ENCODE data around the gene SLX4.

The SLX4 gene

DNA sequence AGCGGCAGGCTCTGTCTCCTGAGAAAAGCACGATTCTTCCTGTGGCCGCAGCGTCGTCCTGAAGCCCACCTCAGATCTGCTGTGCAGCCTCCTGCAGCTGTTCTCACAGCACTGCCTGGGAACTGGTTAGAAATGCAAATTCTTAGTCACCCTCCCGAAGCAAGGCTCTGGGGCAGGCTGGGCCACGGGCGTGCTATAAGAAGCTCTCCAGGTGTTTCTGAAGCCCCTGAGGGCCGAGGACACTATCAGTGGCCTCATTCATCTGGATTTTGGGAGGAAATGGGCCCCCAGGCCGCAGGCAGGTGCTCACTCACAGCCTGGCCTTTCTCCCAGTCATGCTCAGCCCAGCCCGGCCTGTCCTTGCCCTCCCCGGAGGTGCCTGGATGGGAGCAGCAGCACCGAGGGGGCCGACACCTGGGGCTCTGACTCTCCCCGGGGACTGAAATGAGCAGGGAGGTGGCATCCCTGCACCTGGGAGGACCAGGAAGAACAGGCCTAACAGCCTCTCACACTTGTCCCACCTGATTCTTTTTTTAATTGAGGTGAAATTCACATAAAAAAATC lies 23.8 kb downstream of the SLX4 start:
- no peak for DNase-seq
- in situ Hi-C loops (cut with MboI; ENCODE audit: low pct_unique_long_range_greater_than_20kb, low sequenced_read_pairs), result no loop called here

- DNase-seq, result no peak
- in situ Hi-C loops (cut with MboI; ENCODE audit: low pct_unique_long_range_greater_than_20kb, low sequenced_read_pairs), result no loop called here
Measured at GRCh38 chr16:3584412-3584811, 27.0 kb downstream of the SLX4 start.

DNA sequence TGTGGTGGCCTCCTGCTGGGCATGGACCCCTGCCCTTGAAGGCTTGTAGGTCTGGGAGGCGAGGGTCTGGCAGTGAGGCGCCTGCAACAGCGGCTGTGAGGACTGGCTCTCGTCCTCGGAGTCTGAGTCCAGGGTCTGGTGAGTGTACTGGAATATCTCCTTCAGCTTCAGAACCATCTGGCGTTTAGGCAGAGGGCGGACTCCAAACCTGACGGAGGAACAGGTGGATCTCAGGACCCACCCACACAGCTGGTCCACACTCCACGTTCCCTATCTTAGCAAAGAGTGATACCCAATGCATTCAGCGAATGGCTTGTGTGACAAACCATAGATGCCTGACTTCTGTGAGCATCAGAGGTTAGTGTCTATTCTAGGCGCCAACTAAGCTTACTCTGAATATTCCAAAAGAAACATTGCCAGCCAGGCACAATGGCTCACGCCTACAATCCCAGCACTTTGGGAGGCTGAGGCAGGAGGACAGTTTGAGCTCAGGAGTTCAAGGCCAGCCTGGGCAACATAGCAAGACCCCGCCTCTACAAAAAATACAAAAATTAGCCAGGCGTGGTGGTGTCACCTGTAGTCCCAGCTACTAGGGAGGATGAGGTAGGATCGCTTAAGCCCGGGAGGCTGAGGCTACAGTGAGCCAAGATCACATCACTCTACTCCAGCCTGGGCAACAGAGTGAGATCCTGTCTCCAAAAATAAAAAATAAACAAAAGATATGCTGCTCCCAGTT lies 27.9 kb downstream of the SLX4 start:
- in situ Hi-C loops (cut with MboI; ENCODE audit: low pct_unique_long_range_greater_than_20kb, low sequenced_read_pairs), result no loop called here
- DNase-seq, result no peak

- in situ Hi-C loops (cut with MboI; ENCODE audit: low pct_unique_long_range_greater_than_20kb, low sequenced_read_pairs), result no loop called here
- no peak for DNase-seq
Measured at GRCh38 chr16:3582276-3583165, 28.9 kb downstream of the SLX4 start.

DNA sequence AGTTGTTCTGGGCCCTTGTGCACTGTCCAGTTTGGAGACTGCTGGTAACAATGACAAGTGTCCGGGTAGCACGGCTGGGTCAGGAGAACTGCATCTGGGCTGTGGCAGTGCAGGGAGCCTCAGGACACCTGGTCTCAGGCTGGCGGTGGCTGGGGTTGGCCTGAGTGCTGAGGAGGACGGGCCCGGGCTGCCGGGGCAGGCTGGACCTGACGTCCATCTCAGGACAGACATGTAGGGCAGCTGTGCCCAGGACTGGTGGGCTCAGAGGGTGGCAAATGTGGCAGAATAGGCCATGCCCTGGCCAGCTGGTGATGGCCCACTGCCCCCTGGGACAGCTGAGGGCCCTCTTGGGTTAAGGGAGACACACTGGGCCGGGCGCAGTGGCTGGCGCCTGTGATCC lies 30.0 kb downstream of the SLX4 start:
- in situ Hi-C loops (cut with MboI; ENCODE audit: low pct_unique_long_range_greater_than_20kb, low sequenced_read_pairs), result no loop called here
- no peak for DNase-seq

DNA sequence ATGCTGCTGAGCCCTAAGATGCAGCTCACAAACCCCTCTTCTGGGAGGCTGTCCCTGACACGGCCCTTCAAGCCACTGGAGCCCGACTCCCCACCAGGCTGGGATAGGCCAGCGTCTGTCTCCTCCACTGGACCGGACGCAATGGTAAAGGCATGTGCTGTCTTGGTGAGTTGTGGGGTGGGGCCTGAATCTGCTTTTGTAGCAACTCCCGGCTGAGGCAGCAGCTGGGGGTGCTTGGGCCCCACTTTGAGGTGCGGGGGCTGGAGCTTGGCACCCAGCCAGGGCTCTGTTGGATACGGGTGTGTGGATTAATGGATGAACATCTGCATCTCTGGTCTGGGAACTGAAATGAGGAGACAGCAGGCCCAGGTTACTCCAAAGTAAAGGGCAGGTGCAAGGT lies 30.7 kb downstream of the SLX4 start:
- no peak for DNase-seq

GRCh38 chr16:3580251-3580651 lies 31.2 kb downstream of the SLX4 start:
- in situ Hi-C loops (cut with MboI; ENCODE audit: low pct_unique_long_range_greater_than_20kb, low sequenced_read_pairs), result no loop called here
- DNase-seq, result peak; percentile 90

More for the DNA sequence above, 30.7 kb downstream of the SLX4 start:
- in situ Hi-C loops (cut with MboI; ENCODE audit: low pct_unique_long_range_greater_than_20kb, low sequenced_read_pairs), result no loop called here

DNA sequence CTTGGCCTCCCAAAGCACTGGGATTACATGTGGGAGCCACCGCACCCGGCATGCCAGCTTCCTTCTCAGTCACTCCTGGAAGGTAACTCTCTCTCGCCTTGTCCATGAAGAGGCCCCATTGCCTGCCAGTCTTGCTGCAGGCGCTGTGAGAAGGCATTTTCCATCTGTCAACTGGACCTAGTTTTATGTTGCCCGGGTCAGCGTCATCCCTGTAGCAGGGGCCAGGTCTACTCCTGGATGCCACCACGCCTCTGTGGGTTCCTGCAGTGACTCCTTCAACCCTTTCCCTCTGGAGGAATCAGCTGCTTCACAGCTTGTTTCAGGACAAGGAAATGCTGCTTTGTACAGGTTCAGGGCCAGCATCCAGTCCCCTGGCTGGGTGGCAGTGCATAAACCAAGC lies 31.6 kb downstream of the SLX4 start:
- no peak for DNase-seq
- in situ Hi-C loops (cut with MboI; ENCODE audit: low pct_unique_long_range_greater_than_20kb, low sequenced_read_pairs), result no loop called here

DNA sequence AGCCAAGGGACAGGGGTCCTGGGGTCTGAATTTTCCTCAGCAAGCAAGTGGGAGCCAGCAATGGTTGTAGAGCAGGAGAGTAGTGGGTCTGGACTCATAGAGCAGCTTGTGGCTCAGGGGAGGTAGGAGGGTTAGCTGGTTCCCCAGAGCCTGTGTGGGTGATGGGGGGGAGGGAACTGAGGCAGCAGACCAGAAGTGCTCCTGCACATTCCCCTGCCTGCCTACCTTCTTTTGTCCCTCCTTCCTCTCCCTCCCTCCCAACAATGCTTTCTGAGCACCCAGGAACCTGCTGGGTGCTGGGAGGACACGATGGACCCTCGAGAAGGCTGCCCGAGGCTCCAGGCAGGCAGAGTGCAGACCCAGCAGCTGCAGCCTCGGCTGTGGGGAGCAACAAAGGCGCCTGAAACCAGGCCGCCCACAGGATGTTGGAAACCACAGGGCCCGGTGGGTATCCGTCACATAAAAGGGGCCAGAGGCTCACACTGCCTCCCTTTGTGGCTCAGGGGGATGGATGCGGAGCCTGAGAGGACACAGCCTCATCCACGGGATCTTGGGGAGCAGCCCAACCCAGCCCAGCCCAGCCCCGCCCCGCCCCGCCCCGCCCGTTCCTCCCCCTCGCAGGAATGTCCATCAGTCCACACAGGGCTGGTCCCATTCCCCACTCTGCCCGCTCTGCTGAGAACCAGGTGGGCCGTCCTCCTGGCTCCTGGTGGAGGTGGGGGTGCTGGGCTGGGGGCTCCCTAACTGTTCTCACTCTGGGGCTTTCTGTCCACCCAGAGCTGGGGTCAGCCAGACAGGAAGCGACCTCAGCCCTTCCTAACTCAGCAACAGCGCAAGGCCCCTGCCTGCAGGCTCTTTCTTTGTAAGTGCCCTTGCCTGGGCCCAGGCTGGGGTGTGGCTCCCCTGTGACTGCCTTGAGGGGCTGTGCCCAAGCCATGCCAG lies 32.5 kb downstream of the SLX4 start:
- DNase-seq, result peak; percentile 77
- in situ Hi-C loops (cut with MboI; ENCODE audit: low pct_unique_long_range_greater_than_20kb, low sequenced_read_pairs), result no loop called here

- in situ Hi-C loops (cut with MboI; ENCODE audit: low pct_unique_long_range_greater_than_20kb, low sequenced_read_pairs), result no loop called here
- DNase-seq, result no peak
Measured at GRCh38 chr16:3578121-3578520, 33.3 kb downstream of the SLX4 start.

DNA sequence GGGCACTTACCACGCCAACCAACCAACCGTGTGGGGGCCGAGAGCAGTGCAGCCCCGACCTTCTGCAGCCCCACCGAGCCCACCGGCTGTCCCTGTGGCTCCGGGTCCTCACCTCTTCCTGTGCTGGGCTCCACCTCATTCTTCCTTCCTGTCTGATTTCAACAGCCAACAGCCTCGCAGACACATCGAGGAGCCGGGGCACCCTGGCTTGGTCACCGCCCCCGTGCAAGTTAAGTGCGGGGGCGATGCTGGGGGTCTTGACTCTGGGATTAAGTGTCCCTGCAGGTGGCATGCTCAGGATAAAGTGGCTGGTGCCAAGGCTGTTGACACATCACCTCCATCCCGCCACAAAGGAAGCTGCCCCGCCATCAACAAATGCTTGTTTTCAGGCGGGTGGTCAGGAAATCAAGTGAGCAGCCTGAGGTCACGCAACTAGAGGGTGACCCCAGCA lies 34.1 kb downstream of the SLX4 start, which contains the start of gene NLRC3:
TSS of gene NLRC3 (minus strand) at position 102 of the 451 bp plus-strand sequence. CDS start 12,367 bp downstream, outside the sequence.
- DNase-seq, result peak; percentile 74
- in situ Hi-C loops (cut with MboI; ENCODE audit: low pct_unique_long_range_greater_than_20kb, low sequenced_read_pairs), result no loop called here

DNA sequence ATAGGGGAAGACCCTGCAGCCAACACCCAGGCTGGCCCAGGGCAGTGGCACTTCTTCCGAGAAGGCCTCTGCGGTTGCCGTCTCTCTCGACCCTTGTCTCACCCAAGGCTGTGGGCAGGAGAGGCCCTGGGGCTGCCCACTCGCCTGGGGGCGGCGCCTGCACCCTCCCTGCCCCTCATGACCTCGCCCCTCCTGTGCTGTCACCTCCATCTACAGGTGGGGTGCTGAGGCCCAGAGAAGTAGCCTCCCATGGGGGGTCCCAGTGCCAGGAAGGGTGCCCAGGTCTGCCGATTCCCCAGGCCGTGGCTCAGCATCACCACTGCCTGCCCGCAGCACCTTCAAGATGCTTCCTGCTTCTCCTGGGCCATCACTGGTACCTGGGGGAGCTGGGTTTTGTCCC lies 35.2 kb downstream of the SLX4 start:
- in situ Hi-C loops (cut with MboI; ENCODE audit: low pct_unique_long_range_greater_than_20kb, low sequenced_read_pairs), result no loop called here
- DNase-seq, result no peak

GRCh38 chr16:3575491-3575890 lies 35.9 kb downstream of the SLX4 start:
- in situ Hi-C loops (cut with MboI; ENCODE audit: low pct_unique_long_range_greater_than_20kb, low sequenced_read_pairs), result no loop called here
- DNase-seq, result no peak

DNA sequence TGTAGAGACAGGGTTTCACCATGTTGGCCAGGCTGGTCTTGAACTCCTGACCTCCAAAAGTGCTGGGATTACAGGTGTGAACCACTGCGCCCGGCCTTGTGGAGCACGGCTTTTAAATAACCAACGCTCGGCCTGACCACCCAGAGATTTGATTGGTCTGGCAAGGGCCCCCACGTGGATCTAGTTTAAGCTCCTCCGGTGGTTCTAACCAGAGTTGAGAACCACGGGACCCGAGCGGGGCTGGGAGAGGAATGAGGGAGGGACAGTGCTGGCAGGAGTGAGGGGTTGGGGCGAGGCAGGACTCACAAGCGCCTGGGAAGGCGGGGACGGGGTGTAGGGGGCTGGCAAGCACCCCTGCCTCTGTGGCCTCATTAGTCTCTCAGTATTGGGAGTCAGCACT lies 37.2 kb downstream of the SLX4 start:
- in situ Hi-C loops (cut with MboI; ENCODE audit: low pct_unique_long_range_greater_than_20kb, low sequenced_read_pairs), result no loop called here
- no peak for DNase-seq

DNA sequence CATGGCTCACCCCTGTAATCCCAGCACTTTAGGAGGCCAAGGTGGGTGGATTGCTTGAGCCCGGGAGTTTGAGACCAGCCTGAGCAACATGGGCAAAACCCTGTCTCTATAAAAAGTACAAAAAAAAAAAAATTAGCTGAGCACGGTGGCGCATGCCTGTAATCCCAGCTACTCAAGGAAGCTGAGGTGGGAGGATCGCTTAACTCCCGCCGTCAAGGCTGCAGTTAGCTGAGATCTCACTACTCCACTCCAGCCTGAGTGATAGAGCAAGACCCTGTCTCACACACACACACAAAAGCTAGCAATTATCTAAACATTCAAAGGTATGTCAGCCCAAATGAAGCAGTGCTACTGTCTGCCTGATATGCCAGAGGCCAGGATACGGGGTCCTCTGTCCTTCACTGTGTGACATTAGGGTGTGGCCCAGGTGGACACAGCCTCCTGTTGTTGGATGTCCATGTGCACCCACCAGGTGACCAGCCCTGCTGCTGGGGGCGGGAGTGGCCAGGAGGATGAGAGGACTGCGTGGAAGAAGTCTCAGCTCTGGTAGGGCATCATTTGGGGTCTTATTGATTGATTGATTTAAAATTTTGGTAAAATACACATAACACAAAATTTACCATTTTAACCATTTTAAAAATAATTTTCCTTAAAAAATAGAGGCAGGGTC lies 38.1 kb downstream of the SLX4 start:
- peak; percentile 38 for DNase-seq
- in situ Hi-C loops (cut with MboI; ENCODE audit: low pct_unique_long_range_greater_than_20kb, low sequenced_read_pairs), result no loop called here

DNA sequence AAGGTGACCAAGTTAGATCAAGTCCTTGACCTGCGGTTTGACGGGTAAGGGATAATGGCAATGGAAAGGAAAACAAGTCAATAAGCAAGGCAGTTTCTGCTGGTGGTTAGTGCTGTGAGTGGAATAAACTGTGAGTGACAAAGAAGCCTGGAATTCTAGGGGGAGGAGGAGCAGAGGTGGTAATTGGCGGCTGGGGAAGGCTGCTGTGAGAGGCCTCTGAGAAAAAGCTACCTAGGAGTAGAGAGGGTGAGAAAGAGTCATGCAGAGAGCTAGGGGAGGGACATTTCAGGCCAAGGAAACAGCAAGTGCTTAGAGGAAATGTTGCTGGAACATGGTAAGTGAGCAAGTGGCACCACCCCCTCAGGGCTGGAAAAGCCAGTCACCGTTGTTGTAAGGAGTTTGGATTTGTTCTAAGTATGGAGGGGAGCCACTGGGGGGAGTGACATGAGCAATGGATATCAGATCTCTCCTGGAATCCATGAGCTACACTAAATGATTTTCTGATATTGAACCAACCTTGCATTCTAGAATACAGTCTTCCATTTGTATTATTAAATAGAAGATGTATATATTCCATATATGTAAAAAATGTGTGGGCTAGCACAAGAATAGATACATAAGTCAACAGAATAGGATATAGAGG lies 40.9 kb downstream of the SLX4 start:
- no peak for DNase-seq
- in situ Hi-C loops (cut with MboI; ENCODE audit: low pct_unique_long_range_greater_than_20kb, low sequenced_read_pairs), result no loop called here

DNA sequence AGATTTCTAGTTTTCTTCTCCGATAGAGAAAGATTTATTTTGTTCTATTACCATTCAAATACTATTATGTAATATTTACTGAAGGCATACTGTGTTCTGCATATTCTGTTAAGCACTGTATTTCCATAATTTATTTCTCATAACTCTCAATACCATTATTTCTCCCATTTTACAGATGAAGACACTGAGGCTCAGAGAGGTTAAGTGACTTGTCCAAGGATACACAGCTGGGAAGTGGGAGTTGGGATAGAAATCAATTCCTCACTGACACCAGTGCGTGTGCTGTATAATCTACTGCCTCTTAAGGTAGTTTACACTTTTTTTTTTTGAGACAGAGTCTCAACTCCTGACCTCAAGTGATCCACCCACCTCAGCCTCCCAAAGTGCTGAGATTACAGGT lies 41.6 kb downstream of the SLX4 start:
- in situ Hi-C loops (cut with MboI; ENCODE audit: low pct_unique_long_range_greater_than_20kb, low sequenced_read_pairs), result no loop called here
- DNase-seq, result no peak

GRCh38 chr16:3566990-3567389 lies 44.4 kb downstream of the SLX4 start:
- in situ Hi-C loops (cut with MboI; ENCODE audit: low pct_unique_long_range_greater_than_20kb, low sequenced_read_pairs), result no loop called here
- DNase-seq, result no peak
